ENCODE results near the gene MOBP. TPM values are rescaled to one million over a fixed set of nuclear protein-coding genes. Genes with fewer than 3 reads are reported as not detected.

MOBP gene
- total RNA-seq, 6 experiments from 2014 or later, result not detected

- no peak for DNase-seq
- no peaks in the 10 kb centered on the region for H3K4me1 Mint-ChIP-seq (ENCODE audit: low read depth)
- H3K27me3 Mint-ChIP-seq (ENCODE audit: insufficient read depth), result peaks cover 5% of the 10 kb centered on the region
- no peaks in the 10 kb centered on the region for H3K9me3 Mint-ChIP-seq
- no peak overlapping the region for H3K27ac Mint-ChIP-seq
- TF ChIP-seq, protein P1, sequence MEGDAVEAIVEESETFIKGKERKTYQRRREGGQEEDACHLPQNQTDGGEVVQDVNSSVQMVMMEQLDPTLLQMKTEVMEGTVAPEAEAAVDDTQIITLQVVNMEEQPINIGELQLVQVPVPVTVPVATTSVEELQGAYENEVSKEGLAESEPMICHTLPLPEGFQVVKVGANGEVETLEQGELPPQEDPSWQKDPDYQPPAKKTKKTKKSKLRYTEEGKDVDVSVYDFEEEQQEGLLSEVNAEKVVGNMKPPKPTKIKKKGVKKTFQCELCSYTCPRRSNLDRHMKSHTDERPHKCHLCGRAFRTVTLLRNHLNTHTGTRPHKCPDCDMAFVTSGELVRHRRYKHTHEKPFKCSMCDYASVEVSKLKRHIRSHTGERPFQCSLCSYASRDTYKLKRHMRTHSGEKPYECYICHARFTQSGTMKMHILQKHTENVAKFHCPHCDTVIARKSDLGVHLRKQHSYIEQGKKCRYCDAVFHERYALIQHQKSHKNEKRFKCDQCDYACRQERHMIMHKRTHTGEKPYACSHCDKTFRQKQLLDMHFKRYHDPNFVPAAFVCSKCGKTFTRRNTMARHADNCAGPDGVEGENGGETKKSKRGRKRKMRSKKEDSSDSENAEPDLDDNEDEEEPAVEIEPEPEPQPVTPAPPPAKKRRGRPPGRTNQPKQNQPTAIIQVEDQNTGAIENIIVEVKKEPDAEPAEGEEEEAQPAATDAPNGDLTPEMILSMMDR (IDR thresholded peaks at IDR 0.05), result no peak
- no peak overlapping the region for H3K4me3 Mint-ChIP-seq
- no peaks in the 10 kb centered on the region for H3K36me3 Mint-ChIP-seq (ENCODE audit: low read depth)
Measured at GRCh38 chr3:39471652-39472051, 4.2 kb downstream of the MOBP start.

DNA sequence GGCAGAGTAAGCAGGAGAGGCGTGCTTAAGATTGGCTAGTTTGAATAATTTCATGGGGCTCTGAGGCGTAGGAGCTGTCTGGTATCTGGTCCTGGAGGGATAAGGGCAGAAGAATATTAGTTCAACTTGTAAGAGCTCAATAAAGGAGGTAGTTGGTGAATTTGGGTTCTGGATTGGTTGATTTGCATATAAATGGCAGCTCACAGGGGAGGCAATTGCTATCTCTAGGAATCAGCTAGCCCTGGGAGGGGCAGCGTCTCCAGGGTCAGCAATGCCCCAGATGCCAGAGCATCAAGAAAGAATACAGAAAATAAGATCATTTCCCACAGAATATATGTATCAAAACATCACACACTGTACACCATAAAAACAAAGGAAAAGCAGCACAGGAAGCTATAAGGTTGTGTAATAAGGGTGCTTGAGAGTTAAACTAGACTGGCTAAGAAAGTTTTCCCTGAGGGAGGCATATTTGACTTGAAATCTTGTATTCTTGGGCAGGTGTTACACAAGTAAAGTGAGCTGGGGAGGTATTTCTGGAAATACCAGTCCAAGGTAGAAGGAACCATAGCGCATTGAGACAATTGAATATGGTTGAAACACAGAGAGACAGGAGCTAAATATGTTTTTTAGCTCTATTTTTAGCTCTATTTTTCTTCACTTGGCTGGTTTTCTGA lies 6.1 kb downstream of the MOBP start:
- no peaks in the 10 kb centered on the region for H3K36me3 Mint-ChIP-seq (ENCODE audit: low read depth)
- peaks cover 4% of the 10 kb centered on the region for H3K27me3 Mint-ChIP-seq (ENCODE audit: insufficient read depth)
- no peaks in the 10 kb centered on the region for H3K4me1 Mint-ChIP-seq (ENCODE audit: low read depth)
- TF ChIP-seq, protein P1 (IDR thresholded peaks at IDR 0.05), result no peak
- no peak for DNase-seq
- no peaks in the 10 kb centered on the region for H3K9me3 Mint-ChIP-seq
- H3K4me3 Mint-ChIP-seq, result no peak overlapping the region
- no peak overlapping the region for H3K27ac Mint-ChIP-seq

DNA sequence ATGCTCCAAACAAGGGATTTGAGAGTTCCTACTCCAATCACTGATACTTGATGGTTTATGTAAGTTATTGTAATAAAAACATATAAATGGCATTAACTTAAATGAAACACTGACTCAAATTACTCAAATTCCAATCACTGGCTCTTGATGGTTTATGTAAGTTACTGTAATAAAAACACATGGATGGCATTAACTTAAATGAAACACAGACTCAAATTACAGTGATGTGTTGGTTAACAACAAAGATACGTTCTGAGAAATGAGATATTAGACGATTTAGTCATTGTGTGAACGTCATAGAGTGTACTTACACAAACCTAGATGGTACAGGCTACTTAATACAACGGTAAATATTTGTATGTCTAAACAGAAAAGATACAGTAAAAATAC lies 6.6 kb downstream of the MOBP start:
- Mint-ChIP-seq H3K4me1 (ENCODE audit: low read depth) (no peaks in the 10 kb centered on the region), H3K36me3 (ENCODE audit: low read depth) (no peaks in the 10 kb centered on the region), H3K4me3 (no peak overlapping the region), H3K9me3 (no peaks in the 10 kb centered on the region), H3K27ac (no peak overlapping the region), H3K27me3 (ENCODE audit: insufficient read depth) (peaks cover 4% of the 10 kb centered on the region)
- no peak for DNase-seq
- TF ChIP-seq, protein P1 (IDR thresholded peaks at IDR 0.05), result no peak

DNA sequence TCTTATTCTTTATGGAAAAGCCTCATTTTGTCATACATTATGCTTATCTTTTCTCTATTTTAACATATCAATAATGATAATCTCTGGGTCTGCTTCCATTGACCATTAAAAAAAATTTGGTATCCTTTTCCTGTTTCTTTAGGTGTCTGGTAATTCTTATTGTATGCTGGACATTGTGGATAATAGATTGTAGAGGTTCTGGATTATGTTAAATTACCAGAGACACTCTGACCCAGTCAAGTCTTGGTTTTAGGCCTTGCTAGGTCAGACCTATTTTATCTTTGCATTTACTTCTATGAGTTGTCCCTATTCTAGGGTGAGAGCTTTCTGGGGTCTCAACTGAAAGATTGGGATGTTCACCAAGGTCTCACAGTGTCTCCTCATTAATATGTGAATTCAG lies 9.3 kb downstream of the MOBP start:
- H3K27ac Mint-ChIP-seq, result no peak overlapping the region
- no peaks in the 10 kb centered on the region for H3K9me3 Mint-ChIP-seq
- TF ChIP-seq, protein P1 (IDR thresholded peaks at IDR 0.05), result no peak
- no peaks in the 10 kb centered on the region for H3K4me1 Mint-ChIP-seq (ENCODE audit: low read depth)
- no peaks in the 10 kb centered on the region for H3K36me3 Mint-ChIP-seq (ENCODE audit: low read depth)
- no peak for DNase-seq
- no peak overlapping the region for H3K4me3 Mint-ChIP-seq
- peaks cover 4% of the 10 kb centered on the region for H3K27me3 Mint-ChIP-seq (ENCODE audit: insufficient read depth)

GRCh38 chr3:39478226-39478625 lies 10.7 kb downstream of the MOBP start:
- no peak for DNase-seq
- no peaks in the 10 kb centered on the region for H3K36me3 Mint-ChIP-seq (ENCODE audit: low read depth)
- H3K4me3 Mint-ChIP-seq, result no peak overlapping the region
- TF ChIP-seq, protein P1 (IDR thresholded peaks at IDR 0.05), result no peak
- H3K27me3 Mint-ChIP-seq (ENCODE audit: insufficient read depth), result peaks cover 4% of the 10 kb centered on the region
- H3K4me1 Mint-ChIP-seq (ENCODE audit: low read depth), result no peaks in the 10 kb centered on the region
- no peak overlapping the region for H3K27ac Mint-ChIP-seq
- H3K9me3 Mint-ChIP-seq, result no peaks in the 10 kb centered on the region
